ENCODE results near the gene SMIM29.

Gene SMIM29

DNA sequence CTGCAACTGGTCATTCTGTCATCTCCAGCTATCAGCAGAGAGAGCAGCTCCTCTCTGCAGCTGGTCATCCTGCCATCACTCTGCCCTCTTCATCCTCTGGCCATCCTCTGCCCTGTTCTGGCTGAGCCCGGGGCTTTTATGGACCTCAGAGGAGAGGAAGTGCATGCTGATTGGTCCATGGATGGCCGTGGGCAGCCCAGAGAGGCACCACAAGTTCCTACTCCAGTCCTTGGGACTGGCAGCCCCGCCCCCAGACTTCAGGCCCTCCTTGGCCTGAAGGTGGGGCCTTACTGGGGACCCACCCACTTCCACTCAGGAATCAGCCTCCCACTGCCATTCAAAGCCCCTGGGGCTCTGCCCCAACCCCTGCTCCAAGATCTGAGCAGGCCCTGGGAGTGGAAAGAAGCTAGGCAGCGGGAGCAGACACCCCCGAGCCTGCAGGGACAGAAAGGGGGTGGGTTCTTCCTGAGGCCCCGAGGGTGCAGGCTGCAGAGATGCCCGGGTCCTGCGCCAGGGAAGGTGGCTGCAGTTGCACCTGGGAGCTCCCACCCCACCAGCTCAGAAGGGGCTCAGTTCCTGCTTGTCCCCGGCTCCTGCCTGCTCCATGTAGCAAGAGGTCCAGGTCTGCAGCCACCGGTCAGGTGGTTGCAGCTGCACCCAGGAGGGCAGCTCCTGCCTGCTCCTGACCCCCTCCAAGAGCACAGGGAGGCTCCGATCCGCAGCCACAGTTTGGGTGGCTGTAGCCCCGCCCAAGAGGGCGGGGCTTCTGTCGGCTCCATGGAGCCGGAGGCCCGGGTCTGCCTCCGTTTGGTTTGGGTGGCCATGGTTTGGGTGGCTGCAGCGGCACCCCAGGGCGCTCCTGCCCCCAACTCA lies 46.2 kb downstream of the SMIM29 start:
- FAIRE-seq (no peak), DNase-seq (ENCODE audit: insufficient read length, low spot score) (no peak)
- TF ChIP-seq, protein P1, sequence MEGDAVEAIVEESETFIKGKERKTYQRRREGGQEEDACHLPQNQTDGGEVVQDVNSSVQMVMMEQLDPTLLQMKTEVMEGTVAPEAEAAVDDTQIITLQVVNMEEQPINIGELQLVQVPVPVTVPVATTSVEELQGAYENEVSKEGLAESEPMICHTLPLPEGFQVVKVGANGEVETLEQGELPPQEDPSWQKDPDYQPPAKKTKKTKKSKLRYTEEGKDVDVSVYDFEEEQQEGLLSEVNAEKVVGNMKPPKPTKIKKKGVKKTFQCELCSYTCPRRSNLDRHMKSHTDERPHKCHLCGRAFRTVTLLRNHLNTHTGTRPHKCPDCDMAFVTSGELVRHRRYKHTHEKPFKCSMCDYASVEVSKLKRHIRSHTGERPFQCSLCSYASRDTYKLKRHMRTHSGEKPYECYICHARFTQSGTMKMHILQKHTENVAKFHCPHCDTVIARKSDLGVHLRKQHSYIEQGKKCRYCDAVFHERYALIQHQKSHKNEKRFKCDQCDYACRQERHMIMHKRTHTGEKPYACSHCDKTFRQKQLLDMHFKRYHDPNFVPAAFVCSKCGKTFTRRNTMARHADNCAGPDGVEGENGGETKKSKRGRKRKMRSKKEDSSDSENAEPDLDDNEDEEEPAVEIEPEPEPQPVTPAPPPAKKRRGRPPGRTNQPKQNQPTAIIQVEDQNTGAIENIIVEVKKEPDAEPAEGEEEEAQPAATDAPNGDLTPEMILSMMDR (IDR thresholded peaks at IDR 0.05; ENCODE audit: insufficient read depth, missing control alignments), result no peak

DNA sequence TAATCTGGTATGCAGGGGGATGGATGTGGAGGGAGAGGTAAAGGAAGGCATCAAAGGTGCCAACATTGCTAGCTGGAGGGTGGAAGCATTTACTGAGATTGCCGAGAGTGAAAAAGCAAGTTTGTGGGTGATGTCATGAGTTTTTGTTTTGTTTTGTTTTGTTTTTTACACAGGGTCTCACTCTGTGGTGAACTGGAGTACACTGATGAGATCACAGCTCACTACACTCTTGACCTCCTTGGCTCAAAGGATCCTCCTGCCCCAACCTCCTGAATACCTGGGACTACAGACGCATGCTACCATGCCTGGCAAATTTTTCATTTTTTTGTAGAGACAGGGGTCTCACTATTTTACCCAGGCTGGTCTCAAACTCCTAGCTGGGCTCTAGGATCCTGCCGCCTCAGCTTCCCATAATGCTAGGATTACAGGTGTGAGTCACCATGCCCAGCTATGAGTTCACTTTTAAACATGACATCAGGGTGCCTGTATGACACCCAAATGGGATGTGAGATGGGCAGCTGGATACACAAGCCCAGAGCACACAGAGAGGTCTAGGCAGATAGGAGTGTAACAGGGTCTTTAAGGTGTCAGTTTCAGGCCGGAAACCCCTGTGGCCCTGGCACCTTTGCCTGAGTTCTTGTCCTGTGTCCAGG lies 47.2 kb downstream of the SMIM29 start:
- TF ChIP-seq, protein P1 (IDR thresholded peaks at IDR 0.05; ENCODE audit: insufficient read depth, missing control alignments), result no peak
- no peak for DNase-seq (ENCODE audit: insufficient read length, low spot score)

DNA sequence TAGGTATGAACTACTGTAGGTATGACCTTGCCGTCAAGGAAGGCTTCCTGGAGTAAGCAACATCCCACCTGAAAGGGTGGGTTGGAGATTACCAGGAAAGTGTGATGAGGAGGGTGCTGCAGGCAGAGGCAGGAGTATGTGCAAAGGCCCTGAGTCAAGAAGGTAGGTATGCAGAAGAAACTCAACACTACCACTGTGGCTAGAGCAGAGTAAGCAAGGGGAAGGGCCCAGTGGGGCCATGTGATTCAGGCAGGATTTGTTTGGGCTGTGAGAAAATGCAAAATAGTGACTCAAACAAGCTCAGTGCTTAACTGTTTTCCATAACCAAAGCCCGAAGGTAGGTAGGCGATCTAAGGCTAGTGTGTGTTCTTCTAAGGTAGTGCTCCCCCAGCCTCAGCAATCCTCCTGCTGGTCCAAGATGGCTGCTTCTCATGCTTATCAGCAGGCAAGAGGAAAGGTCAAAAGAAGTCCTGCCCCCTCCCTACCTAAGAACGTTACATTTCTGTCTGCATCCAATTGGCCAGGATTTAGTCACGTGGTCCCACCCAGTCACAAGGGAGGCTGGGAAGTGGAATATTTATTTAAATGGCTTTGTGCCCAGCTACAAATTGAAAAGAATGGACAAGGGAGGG lies 48.4 kb downstream of the SMIM29 start:
- FAIRE-seq (no peak), DNase-seq (ENCODE audit: insufficient read length, low spot score) (no peak)
- TF ChIP-seq, protein P1 (IDR thresholded peaks at IDR 0.05; ENCODE audit: insufficient read depth, missing control alignments), result no peak

More for the DNA sequence above, 47.2 kb downstream of the SMIM29 start:
- no peak for FAIRE-seq

DNA sequence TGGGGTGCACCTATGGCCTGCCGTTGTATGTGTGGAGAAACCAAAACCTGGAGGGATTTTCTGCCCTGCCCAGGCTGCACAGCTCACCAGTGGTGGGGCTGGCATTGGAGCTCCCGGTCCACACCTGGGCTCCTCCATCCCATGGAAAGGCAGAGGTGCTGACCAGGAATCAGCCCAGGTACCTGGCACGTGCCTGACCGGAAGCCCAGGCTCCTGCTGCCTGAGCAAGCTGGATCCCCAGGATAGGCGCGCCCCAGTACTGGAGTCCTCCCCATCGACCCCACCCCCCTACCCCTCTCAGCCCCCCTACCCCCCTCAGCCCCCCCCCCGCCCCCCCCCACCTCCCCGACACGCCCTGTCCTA lies 52.0 kb downstream of the SMIM29 start:
- no peak for DNase-seq (ENCODE audit: insufficient read length, low spot score)
- TF ChIP-seq, protein P1 (IDR thresholded peaks at IDR 0.05; ENCODE audit: insufficient read depth, missing control alignments), result no peak
- FAIRE-seq, result no peak
